ENCODE data around the gene DMRTB1.

DNA sequence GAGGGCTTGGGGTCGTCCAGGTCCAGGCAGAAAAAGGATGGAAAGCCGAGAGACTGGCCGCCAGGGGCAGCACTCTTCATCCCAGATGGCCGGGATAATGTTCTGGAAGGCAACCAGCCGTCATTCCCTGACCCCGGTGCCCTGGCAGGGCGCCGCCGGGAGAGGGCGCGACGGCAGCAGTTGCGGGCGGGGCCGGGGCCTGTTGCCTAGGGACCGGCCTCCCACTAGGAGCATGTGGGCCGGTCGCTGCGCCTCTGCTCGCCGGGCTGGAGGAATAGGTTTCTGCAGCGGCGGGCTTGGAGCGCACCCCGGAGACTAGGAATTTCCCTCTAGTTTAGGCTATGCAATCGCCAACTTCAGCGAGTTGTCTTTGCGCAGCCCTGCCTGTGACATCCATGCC is 11.0 kb downstream of the DMRTB1 start:
- TF ChIP-seq, protein P1, sequence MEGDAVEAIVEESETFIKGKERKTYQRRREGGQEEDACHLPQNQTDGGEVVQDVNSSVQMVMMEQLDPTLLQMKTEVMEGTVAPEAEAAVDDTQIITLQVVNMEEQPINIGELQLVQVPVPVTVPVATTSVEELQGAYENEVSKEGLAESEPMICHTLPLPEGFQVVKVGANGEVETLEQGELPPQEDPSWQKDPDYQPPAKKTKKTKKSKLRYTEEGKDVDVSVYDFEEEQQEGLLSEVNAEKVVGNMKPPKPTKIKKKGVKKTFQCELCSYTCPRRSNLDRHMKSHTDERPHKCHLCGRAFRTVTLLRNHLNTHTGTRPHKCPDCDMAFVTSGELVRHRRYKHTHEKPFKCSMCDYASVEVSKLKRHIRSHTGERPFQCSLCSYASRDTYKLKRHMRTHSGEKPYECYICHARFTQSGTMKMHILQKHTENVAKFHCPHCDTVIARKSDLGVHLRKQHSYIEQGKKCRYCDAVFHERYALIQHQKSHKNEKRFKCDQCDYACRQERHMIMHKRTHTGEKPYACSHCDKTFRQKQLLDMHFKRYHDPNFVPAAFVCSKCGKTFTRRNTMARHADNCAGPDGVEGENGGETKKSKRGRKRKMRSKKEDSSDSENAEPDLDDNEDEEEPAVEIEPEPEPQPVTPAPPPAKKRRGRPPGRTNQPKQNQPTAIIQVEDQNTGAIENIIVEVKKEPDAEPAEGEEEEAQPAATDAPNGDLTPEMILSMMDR (conservative IDR thresholded peaks at IDR 0.05; ENCODE audit: low read depth, low read length) = peak; percentile 42
- TF ChIP-seq EZH2 (IDR thresholded peaks at IDR 0.05; ENCODE audit: borderline replicate concordance, low read depth, low read length, poor library complexity, severe bottlenecking) = no peak
